ENCODE measurements around the gene PROSER2.

The PROSER2 gene

DNA sequence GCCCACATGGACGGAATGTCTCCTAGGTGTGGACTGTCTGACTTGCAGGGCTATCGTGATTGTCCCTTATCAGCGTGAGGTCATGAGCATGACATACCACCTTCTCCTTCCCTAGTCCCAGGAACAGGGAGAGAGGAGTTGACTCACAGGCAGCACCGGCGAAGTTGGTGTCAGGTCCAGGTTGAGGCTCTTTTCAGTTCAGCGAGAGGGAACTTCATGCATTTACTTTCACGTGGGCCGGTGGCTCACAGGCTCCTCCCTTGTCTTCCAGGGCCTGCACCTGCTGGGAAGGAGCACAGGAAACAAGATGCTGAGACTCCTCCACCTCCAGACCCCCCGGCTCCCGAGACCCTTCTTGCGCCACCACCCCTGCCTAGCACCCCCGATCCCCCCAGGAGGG is 46.1 kb downstream of the PROSER2 start:
- DNase-seq (ENCODE audit: low read depth) = no peak

DNA sequence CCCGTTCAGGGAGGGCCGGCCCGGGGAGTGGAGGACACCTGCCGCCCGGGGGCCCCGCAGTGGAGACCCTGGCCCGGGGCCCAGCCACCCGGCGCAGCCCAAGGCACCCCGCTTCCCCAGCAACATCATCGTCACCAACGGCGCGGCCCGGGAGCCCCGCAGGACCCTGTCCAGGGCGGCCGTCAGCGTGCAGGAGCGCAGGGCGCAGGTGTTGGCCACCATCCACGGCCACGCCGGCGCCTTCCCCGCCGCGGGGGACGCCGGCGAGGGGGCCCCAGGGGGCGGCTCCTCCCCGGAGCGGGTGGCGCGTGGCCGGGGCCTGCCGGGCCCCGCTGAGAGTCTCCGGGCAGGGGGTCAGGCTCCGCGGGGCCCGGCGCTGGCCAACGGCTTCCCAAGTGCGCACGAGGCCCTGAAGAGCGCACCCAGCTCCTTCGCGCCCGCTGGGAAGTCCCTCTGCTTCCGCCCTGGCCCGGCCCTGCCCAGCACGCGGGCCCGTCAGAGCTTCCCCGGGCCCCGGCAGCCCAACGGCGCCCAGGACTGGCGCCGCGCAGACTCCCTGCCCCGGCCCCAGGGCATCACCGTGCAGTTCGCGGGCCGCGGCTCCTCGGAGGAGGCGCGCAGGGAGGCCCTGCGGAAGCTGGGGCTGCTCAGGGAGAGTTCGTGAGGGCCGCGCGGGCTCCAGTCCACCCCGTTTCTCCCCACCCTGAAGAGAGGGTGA is 46.7 kb downstream of the PROSER2 start:
- DNase-seq (ENCODE audit: low read depth) = no peak

DNA sequence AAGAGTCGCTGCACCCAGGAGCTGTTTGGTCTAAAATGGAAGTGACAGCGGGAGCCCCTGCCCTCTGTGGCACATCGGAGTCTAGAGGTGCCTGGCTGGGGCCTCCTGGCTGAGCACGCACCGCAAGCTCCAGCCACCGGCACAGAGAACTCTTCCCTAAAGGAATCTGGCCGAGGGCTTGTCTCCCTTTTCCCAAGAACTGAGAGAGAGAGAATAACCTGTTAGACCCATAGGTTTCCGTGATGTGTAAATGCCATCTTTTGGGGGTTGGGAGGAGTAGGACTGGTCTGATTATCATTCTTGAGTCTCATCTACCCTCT is 47.3 kb downstream of the PROSER2 start:
- DNase-seq (ENCODE audit: low read depth) = no peak

DNA sequence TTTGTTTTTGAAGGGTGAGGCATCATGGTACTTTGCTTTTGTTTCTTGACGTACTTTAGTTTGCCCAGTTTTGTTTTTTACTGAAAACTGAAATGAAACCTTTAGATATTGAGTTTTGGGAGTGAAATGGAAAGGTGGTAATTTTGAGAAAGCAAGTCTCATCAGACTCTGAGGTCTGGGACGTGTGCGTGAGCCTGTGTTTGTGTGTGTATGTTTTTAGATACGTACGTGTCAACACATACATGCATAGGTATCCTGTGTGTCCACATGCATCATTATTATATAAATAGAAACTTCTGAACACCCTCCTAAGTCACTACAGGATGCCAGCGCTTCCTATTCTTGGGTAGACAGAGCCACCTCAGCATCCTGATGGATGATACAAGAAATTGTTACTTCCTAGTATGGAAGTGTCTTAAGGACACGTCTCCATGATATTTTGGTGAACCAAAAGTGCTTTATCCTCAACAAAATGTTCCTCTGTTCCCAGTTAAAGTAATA is 47.8 kb downstream of the PROSER2 start:
- no peak for DNase-seq (ENCODE audit: low read depth)

DNA sequence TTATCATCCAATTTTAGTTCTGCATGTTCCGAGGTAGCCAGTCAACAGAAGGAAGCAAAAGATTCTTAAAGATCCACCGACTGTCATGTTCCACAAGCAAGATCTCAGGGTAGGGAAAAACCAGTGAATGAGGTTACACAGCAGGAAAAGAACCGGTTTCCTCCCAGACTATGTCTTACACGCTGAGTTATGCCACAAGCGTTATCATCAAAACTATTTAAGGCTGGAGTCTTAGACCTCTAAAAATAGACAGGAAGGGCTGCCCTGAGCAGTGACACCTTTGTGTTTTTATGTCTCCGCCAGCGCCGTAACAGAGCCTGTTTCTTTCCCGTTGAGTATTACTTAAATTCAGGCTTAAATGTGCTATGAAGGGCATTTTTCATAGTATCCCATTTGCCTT is 48.3 kb downstream of the PROSER2 start:
- DNase-seq (ENCODE audit: low read depth) = no peak

DNA sequence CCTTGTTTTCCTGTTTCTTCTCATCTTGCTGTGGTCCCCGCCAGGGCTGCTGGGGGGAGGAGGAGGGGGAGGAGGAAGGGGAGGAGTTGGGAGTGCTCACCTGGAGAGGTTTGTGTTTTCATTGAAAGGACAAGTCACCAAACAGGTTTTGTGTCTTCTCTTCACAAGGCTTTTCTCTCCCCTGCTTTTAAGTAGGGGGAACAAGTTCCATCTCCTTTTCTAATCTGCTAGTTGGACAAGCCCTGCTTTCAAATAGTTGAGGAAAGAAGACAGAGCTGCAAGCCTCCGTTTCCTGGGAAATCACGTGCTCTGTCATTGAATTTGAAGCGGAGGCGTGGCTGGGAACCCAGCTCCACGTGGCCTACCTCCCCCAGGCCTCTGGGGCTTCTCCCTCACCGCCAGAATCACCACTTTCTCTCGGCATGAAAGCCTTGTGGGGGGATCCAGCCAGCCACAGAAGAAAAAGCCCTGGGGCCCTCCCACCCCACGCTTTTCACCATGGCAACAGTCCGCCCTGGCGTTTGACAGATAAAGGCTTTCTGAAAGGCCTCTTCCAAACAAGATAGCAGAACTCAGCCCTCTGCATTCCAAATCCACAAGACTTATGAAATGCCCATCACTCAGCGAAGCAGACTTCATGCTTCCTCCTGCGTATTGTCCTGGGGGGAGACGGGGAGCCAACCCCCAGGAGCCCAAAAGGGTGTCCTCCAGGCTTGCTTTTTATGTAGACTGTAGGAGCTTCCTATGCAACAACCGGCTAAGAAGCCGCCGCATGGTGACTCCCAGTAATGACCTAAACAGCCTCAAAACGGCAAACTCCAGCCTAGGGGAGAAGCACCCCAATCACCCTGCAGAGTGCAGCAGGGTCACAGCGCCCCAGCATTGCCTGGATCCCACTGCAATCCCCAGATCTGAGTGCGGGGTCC is 51.7 kb downstream of the PROSER2 start:
- no peak for DNase-seq (ENCODE audit: low read depth)

DNA sequence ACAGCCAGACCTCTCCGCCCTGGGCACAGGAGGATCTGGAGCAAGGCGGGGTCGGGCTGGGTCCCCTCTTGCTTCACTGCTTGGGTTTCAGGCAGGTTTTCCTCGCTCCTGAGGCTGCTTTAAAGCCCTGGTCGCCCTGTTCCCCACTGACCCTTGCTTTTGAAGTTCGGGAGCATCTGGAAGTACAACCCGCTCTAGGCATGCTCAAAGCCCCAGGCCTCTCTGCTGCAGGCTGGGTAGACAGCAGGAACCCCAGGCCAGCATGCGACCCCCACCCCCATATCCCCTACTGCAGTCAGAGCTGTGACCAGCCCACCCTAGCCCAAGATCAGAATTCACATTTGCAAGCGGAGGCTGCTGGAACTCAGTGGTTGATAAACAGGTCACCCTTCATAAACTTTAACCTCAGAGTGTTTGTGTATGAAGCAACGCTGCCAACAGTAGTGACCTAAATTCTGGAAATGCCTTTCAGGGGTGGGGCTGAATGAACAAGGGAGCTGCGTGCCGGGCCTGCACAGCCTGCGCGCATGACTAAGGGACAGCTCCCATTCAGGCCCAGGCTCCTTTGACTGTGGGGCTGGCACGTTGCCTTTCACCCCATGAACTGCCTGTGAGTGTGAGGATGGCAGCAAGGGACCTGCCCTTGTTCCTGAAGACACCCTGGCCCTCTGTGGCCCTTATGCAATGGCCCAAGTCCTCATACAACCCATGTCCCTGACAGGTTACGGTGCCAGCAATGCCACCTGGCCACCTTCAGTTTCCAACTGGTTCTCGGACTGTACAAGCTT is 52.5 kb downstream of the PROSER2 start:
- DNase-seq (ENCODE audit: low read depth) = no peak

DNA sequence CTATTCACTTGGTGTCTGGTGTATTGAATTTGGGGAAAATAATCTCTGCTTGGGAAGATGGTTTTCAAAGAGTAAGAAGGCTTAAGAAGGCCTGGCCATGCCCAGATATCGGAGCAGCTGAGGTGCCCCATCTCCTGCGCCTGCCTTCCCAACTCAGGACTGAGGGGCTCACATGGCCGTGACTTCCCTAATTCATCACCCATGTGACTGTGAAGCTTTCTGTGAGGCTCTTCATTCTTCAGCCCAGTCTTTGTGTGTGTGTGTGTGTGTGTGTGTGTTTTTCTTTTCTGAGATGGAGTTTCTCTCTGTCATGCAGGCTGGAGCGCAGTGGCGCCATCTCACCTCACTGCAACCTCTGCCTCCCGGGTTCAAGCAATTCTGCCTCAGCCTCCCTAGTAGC is 53.2 kb downstream of the PROSER2 start:
- no peak for DNase-seq (ENCODE audit: low read depth)

DNA sequence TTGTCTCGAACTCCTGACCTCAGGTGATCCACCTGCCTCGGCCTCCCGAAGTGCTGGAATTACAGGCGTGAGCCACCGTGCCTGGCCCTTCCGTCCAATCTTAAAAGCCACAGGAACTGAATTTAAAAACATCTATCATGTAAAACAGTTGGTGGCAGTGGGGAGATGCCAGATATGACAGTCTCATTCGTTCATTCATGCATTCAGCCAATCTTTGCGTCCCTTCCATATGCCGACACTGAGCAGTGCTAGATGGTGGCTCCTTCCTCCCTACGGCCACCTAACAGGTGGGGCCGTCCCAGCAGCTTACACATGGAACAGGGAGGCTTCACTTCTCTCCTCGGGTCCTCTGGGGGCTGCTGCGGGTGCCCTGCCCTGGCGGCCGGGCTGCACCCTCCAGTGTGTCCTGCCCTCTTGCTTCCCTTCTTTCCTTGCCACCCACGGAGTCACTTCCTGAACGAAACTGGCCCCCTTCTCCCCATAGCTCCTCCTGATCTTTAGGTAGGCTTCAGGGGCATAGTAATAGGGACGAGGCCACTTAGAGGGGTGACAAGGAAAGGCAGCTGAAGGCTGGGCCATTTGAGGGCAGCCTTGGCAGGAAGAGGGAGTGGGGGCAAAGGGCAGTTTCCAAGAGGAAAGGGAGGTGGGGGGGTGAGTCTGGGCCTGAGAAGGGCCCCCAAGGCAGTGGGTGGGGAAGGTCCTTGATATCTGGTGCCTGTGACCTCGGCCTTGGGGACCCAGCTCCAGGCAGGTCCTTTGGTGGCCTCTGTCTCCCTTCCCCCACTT is 53.8 kb downstream of the PROSER2 start:
- DNase-seq (ENCODE audit: low read depth) = no peak

DNA sequence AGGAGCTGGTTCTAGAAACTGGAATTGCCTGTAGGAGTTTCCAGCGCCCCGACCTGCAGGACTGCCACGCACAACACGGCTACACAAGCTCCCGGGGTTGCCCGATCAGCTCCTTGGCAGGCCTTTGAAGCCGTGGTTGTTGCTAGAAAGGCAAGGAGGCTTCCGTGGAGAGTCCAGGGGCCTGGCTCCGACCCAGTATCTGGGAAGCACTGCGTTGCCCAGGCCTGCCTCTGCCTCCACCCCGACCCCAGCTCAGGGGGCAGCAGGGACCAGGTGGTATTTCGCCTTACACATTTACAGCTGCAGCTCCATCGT is 54.4 kb downstream of the PROSER2 start:
- no peak for DNase-seq (ENCODE audit: low read depth)

DNA sequence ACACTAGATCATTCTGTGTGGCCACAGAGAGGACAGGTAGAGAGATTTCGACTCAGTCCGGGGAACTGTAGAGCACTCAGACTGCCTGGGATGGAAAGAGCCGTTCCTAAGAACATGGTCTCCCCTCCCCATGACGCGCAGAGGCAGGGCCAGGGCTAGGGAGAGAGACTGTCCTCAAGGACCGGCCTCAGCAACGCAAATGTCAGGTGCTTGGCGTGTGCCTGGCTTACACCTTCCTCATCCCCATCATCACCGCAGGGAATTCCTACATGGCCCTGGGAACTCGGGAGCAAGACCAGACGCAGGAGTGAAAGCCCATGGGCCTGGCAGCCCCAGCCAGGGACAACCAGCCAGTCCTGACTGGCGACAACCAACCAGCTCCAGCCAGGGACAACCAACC is 55.6 kb downstream of the PROSER2 start:
- DNase-seq (ENCODE audit: low read depth) = no peak

DNA sequence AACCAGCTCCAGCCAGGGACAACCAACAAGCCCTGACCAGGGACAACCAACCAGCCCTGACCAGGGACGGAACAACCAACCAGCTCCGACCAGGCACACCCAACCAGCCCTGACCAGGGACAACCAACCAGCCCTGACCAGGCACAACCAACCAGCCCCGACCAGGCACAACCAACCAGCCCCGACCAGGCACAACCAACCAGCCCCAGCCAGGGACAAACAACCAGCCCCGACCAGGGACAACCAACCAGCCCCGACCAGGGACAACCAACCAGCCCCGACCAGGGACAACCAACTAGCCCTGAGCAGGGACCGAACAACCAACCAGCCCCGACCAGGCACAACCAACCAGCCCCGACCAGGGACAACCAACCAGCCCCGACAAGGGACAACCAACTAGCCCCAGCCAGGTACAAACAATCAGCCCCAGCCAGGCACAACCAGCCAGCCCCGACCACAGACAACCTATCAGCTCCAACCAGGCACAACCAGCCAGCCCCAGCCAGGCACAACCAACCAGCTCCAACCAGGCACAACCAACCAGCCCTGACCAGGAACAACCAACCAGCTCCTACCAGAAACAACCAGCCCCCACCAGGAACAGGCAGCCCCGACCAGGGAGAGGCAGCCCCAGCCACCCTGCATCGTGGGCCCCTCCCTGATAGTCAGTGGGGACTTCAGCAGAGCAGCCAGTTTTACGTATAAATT is 56.4 kb downstream of the PROSER2 start:
- no peak for DNase-seq (ENCODE audit: low read depth)

DNA sequence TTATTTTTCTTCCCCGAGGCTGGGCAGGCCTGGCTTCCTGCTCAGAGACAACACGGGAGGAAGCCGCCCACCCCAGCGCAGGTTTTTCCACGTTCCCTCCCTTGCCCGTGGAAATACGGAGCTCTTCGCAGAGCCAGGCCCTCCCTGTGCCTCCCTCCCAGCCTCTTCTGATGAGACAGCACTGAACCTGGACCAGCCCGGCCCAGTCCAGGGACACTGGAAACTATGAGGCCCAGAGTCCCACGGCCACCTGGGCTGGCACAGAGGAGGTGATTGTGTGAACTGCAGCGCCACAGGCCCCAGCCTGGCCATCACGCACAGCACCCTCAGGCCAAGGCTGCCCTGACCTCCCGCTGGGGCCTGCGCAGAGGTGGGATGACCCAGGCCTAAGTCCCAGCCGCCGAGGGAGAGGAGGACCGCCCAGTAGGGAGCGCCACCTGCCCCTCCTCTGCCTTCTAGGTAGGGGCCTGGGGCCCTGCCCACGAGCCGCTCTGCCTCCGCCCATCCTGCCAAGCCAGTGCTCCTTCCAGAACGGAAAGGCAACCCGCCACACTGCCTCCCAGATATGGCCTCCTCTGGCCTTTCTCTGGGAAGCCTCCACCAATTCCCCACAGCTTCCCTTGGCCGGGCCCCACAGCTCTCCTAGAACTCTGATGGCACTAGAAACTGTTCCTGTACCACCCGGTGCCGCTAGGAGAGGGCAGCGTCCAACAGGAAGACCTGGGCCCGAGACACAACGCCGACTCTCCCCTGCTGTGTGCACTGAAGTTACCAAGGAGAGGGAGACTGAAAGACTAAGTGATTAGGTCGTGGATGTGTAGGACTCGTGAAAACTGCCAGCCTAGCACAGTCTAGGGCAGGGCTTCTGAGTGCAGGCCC is 57.2 kb downstream of the PROSER2 start:
- no peak for DNase-seq (ENCODE audit: low read depth)

DNA sequence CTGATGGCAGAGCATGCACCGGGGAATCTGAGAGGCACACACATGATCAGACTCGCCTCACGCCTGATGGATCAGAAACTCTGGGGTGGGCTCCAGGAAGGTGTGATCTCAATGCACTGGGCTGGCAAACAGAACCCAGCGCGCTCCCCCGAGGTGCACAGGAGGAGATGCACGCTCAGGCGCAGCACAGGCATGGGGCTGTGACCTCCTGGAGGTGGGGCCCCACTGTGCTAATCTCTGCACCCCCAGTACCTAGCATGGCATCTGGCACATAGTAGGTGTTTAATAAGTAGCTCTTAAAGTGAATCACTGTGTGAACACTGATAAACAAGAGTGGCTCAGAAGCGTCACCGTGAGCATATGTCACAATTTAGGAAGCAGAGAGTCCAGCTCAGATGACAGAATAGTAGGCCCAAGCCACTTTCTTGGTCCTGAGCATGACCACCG is 57.9 kb downstream of the PROSER2 start:
- no peak for DNase-seq (ENCODE audit: low read depth)

DNA sequence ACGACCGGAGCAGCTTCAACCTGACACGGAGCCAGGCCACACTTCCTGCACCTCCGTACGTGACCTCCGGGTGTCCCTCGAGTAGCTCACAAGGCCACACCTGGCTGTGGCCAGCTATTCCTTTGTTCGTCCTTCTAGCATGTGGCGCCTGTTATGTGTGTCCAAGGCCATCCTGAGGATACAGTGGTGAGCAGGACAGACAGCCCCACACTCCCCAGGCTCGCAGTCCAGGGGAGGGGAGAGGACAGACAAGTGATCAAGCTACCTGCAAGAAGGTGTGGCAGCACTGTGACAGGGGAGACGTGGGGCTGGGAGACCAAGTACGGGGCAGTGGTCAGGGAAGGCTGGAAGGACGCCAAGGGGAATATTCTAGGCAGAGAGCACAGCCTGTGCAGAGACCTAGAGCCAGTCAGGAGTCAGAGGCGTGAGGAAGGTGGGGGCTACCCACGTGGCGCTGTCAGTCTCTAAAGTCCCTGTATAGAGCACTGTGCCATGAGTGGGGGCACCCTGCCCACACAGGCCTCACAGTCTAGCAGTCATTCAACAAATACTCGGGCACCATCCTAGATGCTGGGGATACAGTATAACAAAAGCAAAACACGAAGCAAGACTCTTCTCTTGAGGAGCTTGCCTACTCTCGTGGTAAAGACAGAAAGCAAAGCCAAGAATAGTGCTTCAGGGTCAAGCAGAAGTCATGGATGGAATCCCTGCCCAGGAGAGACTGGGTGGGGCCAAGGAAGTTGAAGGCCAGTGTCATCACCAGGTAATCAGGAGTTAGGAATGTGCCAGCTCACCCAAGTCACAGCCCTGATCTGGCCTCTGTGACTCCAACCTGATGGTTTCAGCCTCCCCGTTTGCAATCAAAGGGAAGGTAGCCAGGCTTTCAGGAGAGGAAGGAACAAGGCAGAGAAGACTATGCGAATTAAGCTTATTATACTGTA is 58.6 kb downstream of the PROSER2 start:
- DNase-seq (ENCODE audit: low read depth) = no peak

DNA sequence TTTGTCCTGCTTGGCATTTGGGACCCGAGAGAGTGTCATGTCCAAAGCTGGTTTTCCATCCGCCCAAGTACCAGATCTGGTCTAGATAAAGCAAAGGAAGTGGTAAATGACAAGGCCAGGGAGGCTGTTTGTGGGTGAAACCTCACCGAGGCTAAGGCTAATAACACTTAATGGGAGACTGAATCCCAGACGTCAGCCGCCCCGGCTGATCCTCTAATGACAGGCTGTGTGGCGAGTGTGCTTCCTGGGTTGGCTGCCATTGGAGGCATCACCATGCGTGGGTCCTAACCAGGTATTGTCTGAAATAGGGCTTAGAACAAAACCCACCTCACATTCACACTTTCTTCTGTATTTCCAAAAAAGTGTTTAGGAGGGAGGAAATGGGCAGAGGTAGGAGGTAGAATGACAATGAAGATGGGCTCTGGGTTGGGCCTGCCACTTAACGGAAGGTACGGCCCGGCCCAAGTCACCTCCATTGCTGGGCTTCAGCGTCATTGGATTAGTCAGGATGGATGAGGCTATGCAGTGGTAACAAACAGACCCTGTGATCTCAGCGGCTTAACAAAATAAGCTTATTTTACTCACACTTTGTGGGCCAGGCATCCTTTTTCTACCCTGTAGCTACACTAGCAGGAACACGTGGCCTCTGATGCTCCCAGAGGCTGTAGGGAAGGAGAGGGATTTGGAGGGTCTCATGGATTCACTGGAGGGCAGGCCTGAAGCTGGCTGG is 59.7 kb downstream of the PROSER2 start:
- DNase-seq (ENCODE audit: low read depth) = no peak

DNA sequence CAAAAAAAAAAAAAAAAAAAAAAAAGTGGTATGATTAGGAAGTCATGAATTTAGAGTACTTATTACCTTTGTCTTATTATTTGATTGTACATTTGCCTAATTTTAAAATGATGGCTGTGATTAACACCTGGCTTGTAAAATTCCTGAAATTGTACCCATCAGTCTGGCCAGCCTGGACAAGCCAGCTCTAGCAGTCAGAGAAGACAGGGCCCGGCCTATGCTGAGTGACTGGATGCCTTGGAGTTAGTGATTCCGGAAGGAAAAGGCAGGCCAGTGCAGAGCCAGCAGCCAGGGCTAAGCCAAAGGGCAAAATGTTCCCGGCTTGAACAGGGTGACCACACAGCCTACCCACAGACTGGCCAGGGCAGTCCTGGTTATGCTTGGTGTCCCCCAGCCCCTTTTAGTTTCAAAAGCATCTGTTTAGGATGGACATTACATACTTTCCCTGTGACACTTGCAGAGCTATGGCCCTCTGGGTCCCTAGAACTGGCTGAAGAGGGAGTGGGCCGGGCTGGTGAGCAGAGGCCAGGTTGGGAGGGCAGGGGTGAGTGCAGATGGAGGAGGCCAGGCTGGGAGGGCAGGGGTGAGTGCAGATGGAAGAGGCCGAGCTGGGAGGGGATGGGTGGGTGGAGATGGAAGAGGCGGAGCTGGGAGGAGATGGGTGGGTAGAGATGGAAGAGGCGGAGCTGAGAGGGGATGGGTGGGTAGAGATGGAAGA is 61.7 kb downstream of the PROSER2 start:
- DNase-seq (ENCODE audit: low read depth) = no peak

All from T follicular helper cell (primary cell).